ENCODE data around the gene ABHD15.

ABHD15 gene

DNA sequence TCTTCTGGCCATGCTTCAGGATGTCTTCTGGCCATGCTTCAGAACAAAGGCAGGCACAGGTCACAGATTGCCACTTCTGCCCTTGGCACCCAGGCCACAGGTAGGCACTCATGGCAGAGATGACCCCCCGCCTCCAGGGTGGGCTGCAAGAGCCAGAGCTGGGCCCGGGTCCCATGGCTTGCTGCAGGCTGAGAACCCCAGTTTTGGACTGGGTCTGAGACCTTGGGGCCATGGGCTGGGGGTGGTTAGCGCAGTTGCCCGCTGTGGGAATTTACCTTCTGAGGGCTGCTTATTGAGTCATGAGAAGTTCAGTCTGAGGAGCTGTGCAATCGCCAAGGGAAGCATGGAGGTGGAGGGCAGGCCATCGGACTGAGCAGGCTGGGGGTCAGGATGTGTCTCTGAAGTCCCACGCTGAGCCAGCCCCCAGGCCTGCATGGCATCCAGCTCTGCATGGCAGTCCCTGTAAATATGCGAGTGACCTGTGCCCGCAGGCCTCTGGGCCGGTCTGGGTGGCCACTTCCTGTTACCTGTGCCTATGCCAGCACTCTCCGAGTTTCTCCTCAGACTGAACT is 27.8 kb upstream of the ABHD15 start:
- DNase-seq (ENCODE audit: low read depth in 1 of 2, low spot score in 1 of 2): no peak

DNA sequence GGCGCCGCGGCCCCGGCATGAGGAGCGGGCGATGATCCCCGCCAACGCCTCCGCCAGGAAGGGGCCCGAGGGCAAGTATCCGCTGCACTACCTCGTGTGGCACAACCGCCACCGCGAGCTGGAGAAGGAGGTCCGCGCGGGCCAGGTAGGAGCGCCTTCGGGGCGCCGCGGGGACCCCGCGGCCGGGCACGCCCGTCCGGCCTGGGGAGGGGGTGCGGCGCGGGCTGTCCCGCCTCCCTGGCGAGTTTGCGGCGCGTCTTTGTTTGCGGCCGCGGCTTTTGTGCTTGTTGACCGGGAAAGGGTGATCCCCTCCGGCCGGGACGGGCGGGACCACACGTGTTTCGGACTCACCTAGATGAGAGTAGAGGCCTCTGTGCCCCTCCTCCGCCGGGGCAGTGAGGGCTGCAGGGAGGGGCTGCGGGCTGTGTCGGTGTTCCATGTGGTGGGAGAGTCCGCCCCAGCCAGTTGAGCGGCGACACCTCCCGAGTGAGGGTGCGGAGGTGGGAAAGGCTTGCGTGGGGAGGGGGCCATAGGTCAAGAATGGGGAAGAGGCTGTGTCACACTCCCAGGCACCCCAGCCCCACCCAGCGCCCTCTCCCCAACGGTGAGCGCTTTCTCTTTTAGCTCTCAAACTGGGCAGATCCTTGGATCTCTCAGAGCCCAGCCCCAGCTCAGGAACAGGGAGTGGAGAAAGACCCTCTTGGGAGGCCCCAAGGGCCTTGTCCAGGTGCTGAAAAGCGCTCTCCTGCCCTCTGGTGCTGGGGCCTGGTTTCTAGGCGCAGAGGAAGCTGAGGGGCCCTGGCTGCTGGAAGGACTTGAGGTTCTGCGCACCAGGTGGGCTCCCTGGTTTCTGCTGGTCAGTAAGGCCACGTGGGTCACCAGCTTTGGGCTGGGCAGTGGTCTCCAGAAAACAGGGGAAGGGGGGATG is 27.0 kb upstream of the ABHD15 start:
- DNase-seq (ENCODE audit: low read depth in 1 of 2, low spot score in 1 of 2): no peak

DNA sequence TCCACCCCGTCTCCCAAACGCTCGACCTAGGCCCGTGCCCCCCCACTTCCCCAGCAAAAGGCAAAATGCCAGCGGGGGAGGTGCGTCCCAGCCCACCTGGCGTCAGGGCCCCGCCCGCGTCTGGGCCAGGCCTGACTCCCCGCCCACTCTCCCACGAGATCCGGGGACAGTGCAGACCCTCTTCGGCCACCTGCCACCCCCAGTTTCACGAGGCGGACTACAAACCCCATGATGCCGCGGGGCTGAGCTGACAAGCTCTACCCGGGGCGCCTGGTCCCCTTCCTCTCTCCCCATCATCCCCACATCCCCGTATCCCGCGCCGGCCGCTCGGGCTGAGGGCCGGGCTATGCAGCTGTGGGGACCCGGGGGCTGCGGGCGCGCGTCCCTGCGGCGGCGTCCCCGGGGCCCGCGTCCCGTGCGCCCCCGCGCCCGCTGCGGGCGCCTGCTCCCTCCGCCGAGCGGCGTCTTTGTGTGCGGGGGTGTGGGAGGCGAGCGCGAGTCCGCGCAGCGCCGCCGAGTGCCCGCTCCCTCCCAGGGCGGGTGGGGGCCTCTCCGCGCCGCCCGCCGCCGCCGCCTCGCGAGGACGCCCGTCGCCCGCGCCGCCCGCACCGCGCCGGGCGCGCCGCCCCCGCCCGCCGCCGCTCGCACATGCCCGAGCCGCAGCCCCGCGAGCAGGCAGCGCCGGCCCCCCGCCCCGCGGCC is 26.2 kb upstream of the ABHD15 start, which contains the start of gene ANKRD13B:
TSS of gene ANKRD13B (plus strand) at position 283 of the 702 bp plus-strand sequence. CDS start 490 bp downstream, outside the sequence.
- DNase-seq (ENCODE audit: low read depth in 1 of 2, low spot score in 1 of 2): no peak

DNA sequence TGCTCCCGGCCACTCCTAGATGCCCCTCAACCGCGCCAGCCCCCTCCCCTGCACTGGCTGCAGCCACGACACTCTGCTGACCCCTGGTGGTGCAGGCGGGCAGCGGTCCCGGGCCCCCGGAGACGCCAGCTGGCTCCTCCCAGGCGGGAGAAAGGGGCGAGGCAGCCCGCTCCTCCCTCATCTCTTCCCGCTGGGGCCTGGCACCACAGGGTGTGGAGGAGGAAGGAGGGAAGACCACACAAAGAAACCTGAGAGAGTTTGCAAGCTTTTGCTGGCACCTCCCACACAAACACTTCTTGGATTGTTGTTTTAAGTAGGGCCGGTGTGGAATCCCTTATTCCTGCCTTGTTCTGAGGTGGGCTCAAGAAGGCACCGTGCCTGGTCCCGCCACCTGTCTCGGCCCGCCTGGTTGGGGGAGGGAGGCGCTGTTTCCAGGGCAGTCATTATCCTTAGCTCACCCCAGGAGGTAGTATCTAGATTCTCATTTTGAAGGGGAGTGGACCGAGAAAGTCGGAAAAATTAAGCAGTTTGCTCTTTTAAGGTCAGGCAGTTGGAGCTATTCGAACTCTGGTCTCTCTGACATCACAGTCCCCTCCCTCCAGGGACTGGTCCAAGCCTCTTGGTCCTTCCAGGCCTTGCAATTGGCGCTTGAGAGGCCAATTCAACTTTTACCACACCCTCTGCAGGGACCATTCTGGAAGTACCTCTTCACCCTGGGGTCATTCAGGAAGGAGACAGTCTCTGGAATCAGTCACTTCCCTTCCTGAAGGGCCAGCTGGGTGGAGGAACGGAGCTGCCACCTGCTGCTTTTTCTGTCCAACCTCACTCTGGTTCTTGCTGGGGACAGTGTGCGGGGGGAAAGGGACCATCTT is 25.1 kb upstream of the ABHD15 start:
- DNase-seq (ENCODE audit: low read depth in 1 of 2, low spot score in 1 of 2): peak; percentile 60 to 67

DNA sequence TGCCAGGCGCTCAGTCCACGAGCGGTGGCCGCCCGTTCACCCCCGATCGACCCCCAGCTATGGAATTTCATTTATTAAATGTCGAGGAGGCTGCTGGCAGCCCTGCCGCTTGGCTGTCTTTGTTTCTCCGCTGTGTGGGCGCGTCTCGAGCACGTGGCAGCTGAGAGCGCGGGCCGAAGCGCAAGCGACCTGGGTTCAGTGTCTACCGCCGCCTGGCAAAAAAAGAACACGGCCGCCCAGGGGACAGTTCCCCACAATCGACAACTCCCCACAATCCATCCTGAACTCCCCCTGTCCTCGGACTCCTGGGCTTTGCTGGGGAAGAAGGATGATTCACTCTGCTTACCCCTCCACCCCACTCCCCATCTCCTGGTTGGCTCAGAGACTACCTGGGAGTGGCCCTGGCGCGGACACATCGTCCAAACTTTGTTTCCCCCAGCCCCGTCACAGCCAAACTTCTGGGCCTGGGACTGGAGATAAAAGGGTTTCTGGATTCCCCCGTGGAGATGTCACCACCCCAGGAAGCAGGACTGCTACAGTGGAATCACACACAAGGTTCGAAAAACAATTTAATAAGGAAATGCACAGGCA is 24.4 kb upstream of the ABHD15 start:
- DNase-seq (ENCODE audit: low read depth in 1 of 2, low spot score in 1 of 2): no peak

DNA sequence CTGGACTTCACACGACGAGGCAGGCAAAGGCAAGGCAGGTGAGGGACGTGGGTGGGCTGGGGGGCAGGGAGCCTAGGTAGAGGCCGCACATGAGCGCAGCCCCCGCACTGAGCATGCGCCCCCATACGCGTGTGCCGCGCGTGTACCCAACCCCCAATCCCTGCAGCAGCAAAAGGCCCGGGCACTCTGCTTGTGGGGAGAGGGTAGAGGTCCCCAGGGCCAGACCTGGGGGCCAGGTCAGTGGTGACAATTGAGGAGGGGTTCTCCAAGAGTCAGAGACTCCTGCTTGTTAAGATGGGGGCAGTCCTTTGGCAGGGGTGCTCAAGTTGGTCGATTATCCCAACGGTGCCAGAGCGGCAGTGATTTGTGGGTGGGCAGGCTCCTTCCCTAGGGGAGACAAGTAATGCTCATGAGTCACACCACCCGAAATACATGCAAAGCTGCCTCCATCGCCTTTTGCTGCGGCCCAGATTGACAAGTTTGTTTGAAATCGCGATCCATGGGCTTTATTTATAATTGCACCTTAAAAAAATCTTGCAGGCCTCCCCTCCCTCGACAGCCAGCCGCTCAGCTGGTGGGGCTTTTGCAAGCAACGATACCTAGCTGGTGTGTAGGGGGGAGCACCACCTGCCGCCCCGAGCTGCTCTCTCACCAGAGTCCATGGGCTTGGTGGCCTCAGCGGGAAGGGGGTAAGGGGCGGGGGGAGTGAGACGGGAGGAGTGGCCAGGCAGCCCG is 23.7 kb upstream of the ABHD15 start:
- no peak for DNase-seq (ENCODE audit: low read depth in 1 of 2, low spot score in 1 of 2)

DNA sequence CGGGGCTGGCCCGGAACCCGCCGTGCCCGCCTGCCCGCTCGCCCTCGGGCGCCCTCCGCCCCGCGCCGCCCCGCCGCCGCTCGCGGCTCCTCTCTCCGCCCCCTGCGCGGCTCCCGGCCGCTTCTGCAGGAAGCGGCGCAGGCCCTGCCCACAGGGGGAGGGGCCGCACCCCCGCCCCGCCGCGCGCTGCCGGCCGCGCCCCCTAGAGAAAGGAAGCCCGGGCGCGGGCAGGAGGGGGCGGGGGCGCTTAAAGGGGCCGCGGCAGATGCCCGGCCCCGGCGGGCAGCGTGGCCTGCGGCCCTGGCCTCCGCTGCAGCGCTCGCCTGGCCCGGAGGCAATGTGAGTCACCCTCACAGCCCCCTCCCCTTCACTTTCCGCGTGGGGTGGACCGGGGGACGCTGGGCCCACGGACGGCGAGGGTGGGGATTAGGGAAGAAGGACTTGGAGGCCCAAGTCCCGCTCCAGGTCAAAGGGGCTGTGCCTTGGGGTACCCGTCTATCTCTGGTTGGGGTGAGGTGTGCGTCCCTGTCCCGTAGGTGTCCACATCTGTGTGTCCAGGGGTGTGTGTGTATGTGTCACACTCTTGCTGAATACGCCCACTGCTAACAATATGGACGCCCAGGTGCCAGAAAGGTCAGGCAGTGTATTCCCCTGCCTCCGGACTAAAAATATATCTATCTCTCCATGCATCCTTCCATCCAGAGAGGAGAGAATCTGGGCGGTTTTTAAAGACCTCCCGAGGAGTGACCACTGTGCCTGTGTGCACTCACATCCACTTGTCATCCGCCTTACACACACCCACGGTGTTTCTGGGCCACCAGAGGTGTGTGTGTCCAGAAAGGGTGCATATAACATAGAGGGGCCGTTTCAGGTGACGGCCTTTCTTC is 22.9 kb upstream of the ABHD15 start, which contains the start of gene GIT1:
TSS of gene GIT1 (minus strand) at position 125 of the 887 bp plus-strand sequence. CDS start 270 bp downstream, outside the sequence.
- DNase-seq (ENCODE audit: low read depth in 1 of 2, low spot score in 1 of 2): peak; percentile 60 to 82

DNA sequence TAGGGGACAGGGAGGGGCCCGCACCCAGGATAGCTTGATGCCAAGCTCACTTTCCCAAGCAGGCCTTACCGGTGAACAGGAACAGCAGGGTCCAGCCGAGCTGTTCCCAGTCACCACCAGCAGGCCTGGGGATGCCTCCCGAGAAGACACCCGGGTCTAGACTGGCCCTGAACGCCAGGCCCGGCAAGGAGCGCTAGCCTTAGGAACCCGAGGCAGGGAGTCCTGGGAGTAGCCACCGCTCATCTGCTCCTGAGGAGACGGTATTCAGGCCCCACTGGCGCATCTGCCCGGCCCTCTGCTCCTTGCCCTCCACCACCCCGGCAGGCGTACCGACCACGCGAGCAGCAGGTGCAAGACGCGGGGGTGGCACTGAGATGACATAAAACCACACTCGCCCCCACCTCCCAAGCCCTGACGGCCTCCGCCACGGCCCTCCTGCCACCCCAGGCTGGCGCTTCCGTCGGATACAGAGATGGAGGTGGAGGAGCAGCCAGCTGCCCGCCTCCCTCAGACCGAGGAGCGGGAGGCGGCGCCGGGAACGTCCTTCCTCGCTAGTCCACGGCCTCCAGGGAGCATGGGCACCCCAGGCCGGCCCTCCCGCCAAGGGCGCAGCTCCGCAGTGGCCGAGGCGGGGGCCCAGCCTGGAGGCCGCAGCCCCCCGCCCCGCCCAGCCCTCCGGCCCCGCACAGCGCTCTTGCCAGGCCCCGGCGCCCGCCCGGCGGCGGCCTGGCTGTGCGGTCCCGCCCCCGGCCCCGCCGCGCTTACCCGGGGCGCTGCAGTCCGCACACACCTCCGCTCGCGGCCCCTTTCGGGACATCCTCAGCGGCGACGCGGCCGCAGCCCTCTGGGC is 21.9 kb upstream of the ABHD15 start:
- no peak for DNase-seq (ENCODE audit: low read depth in 1 of 2, low spot score in 1 of 2)

DNA sequence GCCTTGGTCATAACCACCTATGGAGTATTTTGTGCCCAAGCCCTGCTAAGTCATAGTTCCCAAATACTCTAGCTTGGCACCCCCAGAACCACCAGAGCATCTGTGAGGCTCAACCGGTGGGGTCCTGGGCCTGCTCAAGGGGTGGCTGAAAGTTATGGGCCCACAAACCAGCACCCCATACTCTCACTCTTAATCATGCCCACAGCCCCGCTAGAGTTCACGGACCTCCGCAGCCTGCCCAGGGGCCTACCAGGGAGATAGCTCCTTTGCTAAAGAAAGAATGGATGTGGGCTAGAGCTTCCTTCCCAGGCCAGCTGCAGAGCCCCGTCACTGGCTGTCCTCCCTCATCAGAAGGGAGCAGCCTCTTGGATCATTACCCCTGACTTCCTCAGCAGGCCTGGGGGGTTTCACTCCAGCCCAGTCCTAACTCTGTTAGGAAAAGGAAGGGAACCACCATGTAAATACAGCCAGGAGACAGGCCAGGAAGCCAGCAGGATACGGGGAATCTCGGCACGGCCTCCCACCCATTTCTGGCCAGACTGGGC is 21.3 kb upstream of the ABHD15 start:
- no peak for DNase-seq (ENCODE audit: low read depth in 1 of 2, low spot score in 1 of 2)

DNA sequence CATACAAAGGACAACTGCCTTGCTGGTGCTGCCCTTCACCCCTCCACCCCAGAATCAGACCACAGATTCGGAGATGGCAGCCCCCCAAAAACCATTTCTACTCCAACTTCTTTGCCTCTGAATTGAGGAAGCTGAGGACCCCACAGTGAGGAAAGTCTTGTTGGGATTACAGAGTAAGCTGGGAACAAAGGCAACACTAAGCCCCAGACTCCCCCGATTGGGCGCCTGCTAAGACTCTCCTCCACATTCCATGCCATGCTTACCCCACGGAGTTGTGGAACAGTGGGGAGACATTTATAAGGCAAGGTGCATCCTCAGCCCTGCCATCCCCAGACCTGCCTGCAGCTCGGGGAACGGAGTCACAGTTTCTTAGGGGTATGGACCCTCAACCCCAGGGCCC is 20.8 kb upstream of the ABHD15 start:
- no peak for DNase-seq (ENCODE audit: low read depth in 1 of 2, low spot score in 1 of 2)

DNA sequence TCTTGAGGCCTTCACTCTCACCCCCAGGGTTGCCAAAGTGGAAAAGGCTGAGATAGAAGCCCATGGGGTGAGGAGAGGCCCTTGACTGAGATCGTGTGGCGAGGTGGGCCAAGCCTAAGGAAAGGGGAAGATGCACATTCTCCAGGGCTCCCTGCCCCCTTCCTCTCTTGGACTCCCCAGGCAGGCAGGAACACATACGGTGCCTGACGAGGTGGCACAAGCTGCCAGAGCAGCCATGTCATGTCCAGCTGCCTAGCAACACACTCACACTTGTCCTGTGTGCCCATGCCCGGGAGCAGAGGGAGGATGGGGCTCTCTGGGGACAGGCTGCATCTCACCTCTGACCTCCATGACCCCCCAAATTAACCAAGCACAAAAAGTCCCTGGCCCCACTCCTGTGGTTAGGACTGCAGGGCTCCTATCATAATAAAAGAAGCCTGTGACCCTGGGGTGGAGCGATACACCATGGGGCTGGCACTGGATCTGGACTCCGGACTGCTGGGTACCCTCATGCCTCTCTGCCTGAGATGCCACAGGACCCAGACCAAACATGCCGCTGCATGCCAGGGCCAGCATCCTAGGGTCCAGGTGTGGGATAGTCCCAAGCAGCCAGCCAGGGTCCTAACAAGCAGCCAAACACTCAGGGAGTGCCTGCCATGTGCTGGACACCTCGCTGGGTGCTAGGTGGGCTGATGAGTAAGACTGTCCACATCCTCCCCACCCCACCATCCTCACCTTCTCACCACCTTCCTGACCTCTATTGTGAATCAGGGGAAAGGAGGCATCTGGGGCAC is 20.0 kb upstream of the ABHD15 start:
- DNase-seq (ENCODE audit: low read depth in 1 of 2, low spot score in 1 of 2): no peak

DNA sequence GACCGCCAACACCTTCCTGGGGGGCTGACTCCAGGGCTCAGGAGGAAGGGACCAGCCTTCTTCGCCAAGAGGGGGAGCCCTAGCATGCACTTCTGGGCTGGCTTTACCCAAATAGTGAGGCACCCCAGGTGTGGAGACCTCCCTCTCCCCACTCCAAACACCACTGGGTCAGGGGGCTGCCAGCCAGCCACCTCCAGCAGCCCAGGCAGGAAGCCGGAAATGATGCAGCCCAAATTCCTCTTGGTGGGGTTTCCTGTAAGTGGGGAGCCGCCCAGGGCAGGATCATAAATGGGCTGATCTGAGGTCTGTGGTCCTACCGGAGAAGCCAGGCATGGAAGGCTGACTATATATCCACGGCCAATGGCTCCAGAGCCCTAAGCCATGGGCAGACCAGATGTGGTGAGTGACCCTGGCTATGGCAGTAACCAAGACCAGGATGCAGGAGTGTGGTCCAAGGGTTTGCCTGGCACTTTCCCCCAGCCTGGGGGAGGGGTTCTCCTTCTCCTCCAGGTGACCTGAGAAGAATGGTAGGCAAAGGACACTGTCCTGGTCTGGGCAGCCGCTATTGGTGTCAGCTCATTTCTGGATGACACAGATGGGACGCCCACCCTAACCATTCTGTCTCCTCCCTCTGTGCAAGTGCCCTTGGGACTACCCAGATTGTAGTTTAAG is 18.4 kb upstream of the ABHD15 start:
- DNase-seq (ENCODE audit: low read depth in 1 of 2, low spot score in 1 of 2): no peak

DNA sequence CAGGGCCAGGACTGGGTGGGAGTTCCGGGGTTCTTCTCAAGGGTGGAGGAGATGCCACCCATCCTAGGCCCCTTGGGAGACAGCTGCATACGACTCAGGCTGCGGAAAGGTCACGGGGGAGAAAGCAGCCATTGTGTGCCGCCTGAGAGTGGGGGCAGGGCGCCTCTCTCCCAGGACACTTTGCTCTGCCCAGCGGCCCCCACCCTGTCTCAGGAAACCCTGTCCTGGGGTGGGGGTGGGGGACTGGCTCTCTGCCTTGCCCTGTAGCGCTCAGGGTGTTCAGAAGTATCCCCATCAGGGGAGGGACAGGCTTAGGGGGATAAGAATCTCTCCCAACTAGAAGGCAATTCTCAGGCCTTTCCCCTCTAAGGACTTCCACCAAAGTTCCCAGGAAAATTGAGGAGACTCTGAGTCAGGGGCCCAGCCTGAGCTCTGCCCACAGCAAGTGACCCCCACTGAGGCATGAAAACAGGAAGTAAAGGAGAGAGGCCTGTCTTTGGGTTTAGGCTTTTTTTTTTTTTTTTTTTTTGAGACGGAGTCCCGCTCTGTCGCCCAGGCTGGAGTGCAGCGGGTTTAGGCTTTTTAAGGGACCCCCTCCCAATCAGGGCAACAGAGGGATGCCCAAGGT is 17.7 kb upstream of the ABHD15 start:
- DNase-seq (ENCODE audit: low read depth in 1 of 2, low spot score in 1 of 2): no peak

DNA sequence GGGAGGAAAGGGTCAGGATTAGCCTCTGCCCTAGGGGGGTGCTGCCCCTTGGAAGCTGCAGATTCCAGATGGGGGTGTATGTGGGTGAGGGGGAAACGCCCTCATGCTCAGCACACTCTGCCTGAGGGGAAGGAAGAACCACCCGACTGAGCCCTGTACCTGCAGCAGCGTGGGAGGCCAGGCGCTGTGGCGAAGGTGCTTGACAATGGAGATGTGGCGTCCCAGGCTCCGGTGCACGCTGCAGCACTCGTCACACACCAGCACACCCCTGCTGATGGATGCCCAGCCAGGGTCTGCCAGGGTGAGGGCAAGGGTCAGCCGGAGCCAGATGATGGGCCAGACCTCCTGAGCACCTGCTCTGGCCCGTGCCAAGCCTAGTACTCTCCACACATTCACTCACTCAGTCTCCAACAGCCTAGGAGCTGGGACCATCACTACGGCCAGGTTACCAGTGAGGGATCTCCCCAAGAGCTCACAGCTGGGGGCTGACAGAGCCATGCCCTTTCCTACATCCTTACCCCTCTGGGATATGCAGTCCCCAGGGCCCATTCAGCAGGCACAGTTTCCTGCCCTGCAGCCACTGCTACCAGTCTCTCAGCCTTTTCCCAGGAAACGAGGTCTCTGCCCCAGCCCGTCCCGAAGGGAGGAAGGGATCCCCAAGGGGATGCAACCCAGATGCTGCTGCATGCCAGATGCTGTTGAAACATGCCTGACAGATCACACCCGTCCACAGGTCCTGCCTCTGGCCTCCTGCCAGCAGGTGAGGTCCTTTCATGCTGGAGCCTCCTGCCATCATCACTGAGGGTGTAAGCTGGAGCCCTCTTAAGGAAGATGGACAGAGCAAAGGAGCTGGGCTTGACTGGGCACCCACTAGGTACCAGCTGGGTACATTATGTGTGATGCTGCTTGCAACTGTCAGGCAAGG is 16.7 kb upstream of the ABHD15 start:
- DNase-seq (ENCODE audit: low read depth in 1 of 2, low spot score in 1 of 2): no peak

DNA sequence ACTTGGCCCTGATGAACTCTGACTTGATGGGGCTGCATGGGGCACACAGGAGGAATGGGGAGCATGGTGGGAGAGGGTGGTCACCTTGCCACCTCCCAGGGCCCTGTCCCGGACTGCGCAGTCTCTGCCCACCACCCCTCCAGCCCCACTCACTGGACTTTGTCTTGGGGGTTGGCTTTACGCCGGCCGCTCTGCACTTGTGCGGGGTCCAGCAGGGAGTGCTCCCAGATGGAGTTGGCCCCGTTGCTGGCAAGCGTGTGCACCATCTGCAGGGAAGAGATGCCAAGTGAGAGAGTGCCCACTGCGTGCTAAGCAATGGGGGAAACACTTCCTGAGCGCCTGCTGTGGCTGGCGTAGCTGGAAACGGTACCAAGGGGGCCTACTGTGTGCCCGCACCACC is 15.9 kb upstream of the ABHD15 start:
- no peak for DNase-seq (ENCODE audit: low read depth in 1 of 2, low spot score in 1 of 2)

Data from activated T-helper 1 cell treated with anti-CD3 and anti-CD28 coated beads, Interleukin-2, amount 50 U/mL, for 16 hours (primary cell).